Effector memory CD8-positive, alpha-beta T cell (primary cell): Measurements from ENCODE around the gene MACROD2.
"Not testable (repeated sequence)": the region's sequence is repeated elsewhere in the genome, so short reads cannot be mapped to it uniquely, and the experiment has no call there.

Experiments used
- ATAC-seq: fragments of 150-1000 bp; cut with Tn5 transposase; replicated peaks from 2 replicates; pipeline ENCODE4 v1.10.0; 2021; ENCODE audit warnings: mild to moderate bottlenecking, moderate library complexity
- DNase-seq, 3 experiments: peaks; one replicate each; pipeline ENCODE4 v3.0.0; 2021
- H3K27ac Mint-ChIP-seq, 2 donors: one replicate each; pipeline ENCODE4 v1.8.0; 2022; ENCODE audit warnings: mild to moderate bottlenecking in 2 of 2, mixed read lengths in 2 of 2, moderate library complexity in 2 of 2
- H3K27me3 Mint-ChIP-seq, 2 donors: one replicate each; pipeline ENCODE4 v1.8.0; 2022; ENCODE audit warnings: mixed read lengths in 2 of 2
- H3K36me3 Mint-ChIP-seq: one replicate; pipeline ENCODE4 v1.8.0; 2022; ENCODE audit warnings: mild to moderate bottlenecking, moderate library complexity, mixed read lengths; ENCODE audit not compliant: insufficient read depth
- H3K4me1 Mint-ChIP-seq, 2 donors: one replicate each; pipeline ENCODE4 v1.8.0; 2022; ENCODE audit warnings: low read depth in 2 of 2, mixed read lengths in 2 of 2
- H3K4me3 Mint-ChIP-seq, 2 donors: one replicate each; pipeline ENCODE4 v1.8.0; 2022; ENCODE audit warnings: mild to moderate bottlenecking in 2 of 2, mixed read lengths in 2 of 2, moderate library complexity in 2 of 2
- H3K9me3 Mint-ChIP-seq, 2 donors: one replicate each; pipeline ENCODE4 v1.8.0; 2022; ENCODE audit warnings: mixed read lengths in 2 of 2
- total RNA-seq, 9 experiments: gene quantifications; one replicate each; lab custom pipeline; 2026; lab: John Stamatoyannopoulos, UW

The MACROD2 gene
- 0 to 0.32 (median 0) reads per million in 9 experiments for total RNA-seq

DNA sequence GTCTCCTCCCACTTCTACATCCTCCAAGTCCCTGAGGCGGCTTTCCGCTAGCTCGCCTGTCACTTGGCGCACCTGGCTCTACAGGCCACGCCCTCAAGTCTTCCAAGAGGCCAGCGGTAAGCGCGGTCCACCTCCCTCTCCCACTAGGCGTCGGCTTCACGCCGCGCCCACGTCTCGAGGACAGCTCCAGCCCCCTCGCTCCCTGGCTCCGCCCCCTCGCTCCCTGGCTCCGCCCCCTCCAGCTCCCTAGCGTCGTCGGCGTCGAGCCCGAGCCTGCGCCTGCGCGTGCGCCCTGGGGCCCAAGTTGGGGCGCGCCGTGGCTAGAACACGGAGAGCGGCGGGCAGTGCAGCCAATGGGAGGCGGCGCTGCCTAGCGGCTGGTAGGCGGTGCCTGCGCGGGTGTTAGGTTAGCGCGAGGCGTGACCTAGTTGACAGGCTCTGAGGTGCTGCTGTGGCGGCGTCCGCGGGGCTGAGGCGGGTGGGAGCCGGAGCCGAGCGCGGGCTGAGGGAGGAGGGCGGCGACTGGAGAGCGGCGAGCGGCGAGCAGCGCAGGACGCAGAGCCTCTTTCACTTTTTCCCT is at the start of gene MACROD2:
MACROD2 (plus strand) TSS at position 431 of the 580 bp plus-strand sequence.
- DNase-seq: no peak
- no peaks in the 10 kb centered on the region for H3K36me3 Mint-ChIP-seq
- H3K4me1 Mint-ChIP-seq: peaks cover 0 to 2% of the 10 kb centered on the region in 2 donors
- H3K9me3 Mint-ChIP-seq: peaks cover 0 to 12% of the 10 kb centered on the region in 2 donors
- peak within 1 kb of the TSS in 1 of 2 donors; percentile 46 for H3K4me3 Mint-ChIP-seq
- H3K27me3 Mint-ChIP-seq: peaks cover 0 to 6% of the 10 kb centered on the region in 2 donors
- ATAC-seq: no peak
- no peak within 1 kb of the TSS for H3K27ac Mint-ChIP-seq

DNA sequence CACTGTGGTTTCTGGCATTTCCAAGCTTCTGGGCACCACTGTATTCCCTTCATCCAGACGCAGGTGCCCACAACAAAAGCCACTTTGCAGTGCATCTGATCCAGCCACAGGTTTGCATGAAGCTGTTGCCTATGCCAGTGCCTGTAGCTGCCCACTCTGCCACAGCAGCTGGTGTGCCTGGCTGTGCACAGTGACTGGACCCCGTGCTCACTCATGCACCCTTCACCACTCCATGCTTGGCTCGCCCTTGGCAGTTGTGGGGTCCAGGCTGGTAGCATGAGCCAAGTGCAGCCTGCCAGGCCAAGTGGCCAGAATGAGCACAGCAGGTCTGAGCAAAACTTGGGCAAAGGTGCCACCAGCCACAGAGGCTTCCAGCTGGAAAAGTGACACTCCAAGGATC is 47.6 kb upstream of the MACROD2 start:
- DNase-seq (no peak), ATAC-seq (no peak)
- Mint-ChIP-seq H3K9me3 (peaks cover 12 to 30% of the 10 kb centered on the region in 2 donors), H3K36me3 (no peaks in the 10 kb centered on the region), H3K4me1 (no peaks in the 10 kb centered on the region), H3K4me3 (no peak overlapping the region), H3K27me3 (no peaks in the 10 kb centered on the region), H3K27ac (no peak overlapping the region)

DNA sequence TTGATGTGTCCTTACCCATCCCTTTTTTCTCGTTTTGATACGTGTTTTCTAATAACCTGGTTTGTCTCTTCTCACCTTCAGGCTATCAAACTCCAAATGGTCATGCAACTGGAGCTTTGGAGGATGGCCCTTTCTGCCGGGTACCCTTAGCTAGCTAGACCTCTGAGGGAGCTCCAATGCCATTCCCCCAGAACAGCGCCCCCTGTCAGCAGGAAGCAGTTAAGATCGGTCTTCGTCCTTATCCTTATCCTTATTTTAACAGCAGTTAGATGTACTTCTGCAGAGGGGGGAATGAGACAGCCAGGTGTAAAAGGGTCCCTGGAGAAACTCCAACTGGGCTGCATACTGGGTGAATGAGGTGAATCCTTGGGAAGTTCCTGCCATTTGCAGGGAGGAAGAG is 42.1 kb upstream of the MACROD2 start:
- H3K27me3 Mint-ChIP-seq: no peaks in the 10 kb centered on the region
- H3K4me1 Mint-ChIP-seq: no peaks in the 10 kb centered on the region
- ATAC-seq (no peak), DNase-seq (no peak)
- no peak overlapping the region for H3K27ac Mint-ChIP-seq
- peaks cover 8 to 12% of the 10 kb centered on the region in 2 donors for H3K9me3 Mint-ChIP-seq
- H3K4me3 Mint-ChIP-seq: no peak overlapping the region
- H3K36me3 Mint-ChIP-seq: no peaks in the 10 kb centered on the region

DNA sequence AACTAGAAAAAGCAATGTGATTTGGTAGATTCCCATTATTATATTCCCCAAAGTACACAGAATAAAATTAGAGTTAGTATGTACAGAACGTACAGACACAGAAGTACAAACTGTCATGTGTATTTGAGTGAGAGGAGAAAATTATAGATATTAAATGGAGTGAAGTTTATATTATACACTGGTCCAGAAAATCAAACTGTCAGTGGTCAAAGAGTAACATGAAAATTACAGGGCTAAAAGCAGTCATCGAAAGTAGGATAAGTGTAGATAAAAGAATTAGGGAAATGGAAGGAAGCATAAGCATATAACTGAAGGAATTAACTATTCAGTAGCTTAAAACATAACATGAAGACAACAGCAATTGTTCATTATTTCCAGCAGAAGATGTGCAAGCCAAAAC is 35.2 kb upstream of the MACROD2 start:
- Mint-ChIP-seq H3K4me1 (no peaks in the 10 kb centered on the region), H3K36me3 (no peaks in the 10 kb centered on the region), H3K4me3 (no peak overlapping the region), H3K27me3 (no peaks in the 10 kb centered on the region), H3K9me3 (peaks cover 7 to 9% of the 10 kb centered on the region in 2 donors), H3K27ac (no peak overlapping the region)
- ATAC-seq: no peak
- DNase-seq: no peak

DNA sequence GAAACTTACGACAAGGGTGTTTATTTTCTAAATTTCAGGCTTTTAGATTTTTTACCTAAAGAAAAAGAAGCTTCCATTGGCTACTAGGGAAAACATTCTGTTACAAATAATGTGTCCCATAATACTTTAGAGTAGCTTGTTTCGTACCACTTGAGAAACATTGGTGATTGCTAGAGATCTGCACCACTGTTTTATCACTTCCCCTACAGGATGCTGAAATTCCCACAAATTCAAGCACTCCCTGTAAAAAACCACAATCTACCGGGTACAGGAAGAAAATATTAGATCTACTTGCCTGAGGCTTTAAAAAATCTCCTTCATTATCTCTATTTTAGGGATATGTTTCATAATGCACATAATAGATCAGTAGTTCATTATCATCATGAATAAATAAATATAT is 34.8 kb upstream of the MACROD2 start:
- H3K9me3 Mint-ChIP-seq: peaks cover 7 to 8% of the 10 kb centered on the region in 2 donors
- H3K4me3 Mint-ChIP-seq: no peak overlapping the region
- no peak overlapping the region for H3K27ac Mint-ChIP-seq
- no peak for DNase-seq
- no peak for ATAC-seq
- H3K36me3 Mint-ChIP-seq: no peaks in the 10 kb centered on the region
- H3K4me1 Mint-ChIP-seq: no peaks in the 10 kb centered on the region
- H3K27me3 Mint-ChIP-seq: no peaks in the 10 kb centered on the region

DNA sequence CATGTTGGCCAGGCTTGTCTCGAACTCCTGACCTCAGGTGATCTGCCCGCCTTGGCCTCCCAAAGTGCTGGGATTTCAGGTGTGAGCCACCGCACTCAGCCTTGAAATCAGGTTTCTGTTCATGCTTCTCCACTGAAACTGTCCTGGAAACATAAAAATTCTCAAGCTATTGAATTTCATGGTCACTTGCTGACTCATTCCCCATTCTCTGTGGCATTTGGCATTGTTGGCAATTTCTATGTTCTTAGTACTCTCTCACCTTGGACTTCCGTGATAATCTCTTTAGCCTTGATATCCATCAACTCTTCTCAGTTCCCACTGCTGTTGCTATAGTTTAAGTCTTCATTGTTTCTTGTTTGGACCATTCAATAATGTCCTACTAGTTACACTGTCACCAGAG is 11.1 kb upstream of the MACROD2 start:
- Mint-ChIP-seq H3K4me3 (no peak overlapping the region), H3K27ac (no peak overlapping the region), H3K4me1 (no peaks in the 10 kb centered on the region), H3K9me3 (peaks cover 5% of the 10 kb centered on the region in 2 donors), H3K27me3 (no peaks in the 10 kb centered on the region), H3K36me3 (no peaks in the 10 kb centered on the region)
- ATAC-seq (no peak), DNase-seq (no peak)

DNA sequence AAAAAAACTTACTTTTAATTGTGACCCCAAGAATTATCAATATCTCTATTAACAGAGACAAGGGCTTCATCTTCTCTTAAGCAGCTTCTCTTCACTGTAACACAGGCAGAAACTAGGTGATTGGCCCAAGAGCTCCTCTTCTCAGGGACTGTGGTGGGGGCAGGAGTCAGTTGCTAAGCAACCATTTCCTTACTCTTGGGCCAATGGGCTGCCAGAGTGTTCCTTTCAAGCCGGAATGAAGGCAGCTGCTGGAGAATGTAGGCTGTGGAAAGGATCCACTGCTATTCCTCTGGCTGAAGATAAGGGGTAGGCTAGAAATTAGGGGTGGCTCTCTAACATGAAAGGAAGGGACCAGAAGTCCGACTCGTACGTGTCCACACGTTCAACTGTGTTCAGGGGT is 4.9 kb upstream of the MACROD2 start, which contains the start of gene SEL1L2:
SEL1L2 (minus strand) TSS at position 150 of the 400 bp plus-strand sequence; CDS start at position 70, 80 bp downstream.
- DNase-seq (no peak), ATAC-seq (no peak)
- Mint-ChIP-seq H3K27ac (no peak within 1 kb of the TSS), H3K4me3 (no peak within 1 kb of the TSS), H3K9me3 (peaks cover 5 to 7% of the 10 kb centered on the region in 2 donors), H3K36me3 (no peaks in the 10 kb centered on the region), H3K27me3 (no peaks in the 10 kb centered on the region), H3K4me1 (no peaks in the 10 kb centered on the region)

DNA sequence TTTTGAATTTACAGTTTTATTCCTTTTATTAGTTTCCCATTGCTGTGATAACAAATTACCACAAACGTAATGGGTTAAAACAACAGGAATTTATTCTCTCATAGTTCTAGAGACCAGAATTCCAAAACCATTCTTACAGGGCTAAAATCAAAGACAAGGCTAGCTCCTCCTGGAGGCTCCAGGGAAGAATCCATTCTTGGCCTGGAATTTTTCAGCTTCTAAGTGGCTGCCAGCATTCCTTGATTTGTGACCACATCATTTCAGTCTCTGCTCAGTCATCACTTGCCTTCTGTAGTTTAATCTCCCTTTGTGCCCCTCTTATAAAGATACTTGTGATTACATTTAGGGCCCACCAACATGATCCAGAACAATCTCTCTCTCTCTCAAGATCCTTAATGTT is 4.0 kb upstream of the MACROD2 start:
- DNase-seq (no peak), ATAC-seq (no peak)
- no peak overlapping the region for H3K4me3 Mint-ChIP-seq
- H3K27me3 Mint-ChIP-seq: peaks cover 0 to 3% of the 10 kb centered on the region in 2 donors
- H3K9me3 Mint-ChIP-seq: peaks cover 5 to 9% of the 10 kb centered on the region in 2 donors
- no peak overlapping the region for H3K27ac Mint-ChIP-seq
- no peaks in the 10 kb centered on the region for H3K36me3 Mint-ChIP-seq
- H3K4me1 Mint-ChIP-seq: peaks cover 0 to 2% of the 10 kb centered on the region in 2 donors

DNA sequence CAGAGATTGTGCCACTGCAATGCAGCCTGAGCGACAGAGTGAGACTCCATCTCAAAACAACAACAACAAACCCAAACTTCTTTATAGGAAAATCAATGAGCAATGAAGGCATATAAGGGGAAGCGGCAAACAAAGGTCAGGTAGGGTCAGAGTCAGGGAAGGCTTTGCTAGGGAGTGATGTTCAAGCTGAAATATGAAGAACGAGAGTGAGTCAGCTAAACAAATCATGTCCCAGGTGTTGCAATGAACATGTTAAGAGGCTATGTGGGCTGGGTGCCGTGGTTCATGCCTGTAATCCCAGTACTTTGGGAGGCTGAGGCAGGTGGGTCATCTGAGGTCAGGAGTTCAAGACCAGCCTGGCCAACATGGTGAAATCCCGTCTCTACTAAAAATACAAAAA is 3.4 kb upstream of the MACROD2 start:
- not testable (repeated sequence) for H3K4me1 Mint-ChIP-seq, DNase-seq, H3K27me3 Mint-ChIP-seq, H3K27ac Mint-ChIP-seq, ATAC-seq, H3K4me3 Mint-ChIP-seq, H3K36me3 Mint-ChIP-seq
- H3K9me3 Mint-ChIP-seq: peaks cover 5 to 12% of the 10 kb centered on the region in 2 donors

DNA sequence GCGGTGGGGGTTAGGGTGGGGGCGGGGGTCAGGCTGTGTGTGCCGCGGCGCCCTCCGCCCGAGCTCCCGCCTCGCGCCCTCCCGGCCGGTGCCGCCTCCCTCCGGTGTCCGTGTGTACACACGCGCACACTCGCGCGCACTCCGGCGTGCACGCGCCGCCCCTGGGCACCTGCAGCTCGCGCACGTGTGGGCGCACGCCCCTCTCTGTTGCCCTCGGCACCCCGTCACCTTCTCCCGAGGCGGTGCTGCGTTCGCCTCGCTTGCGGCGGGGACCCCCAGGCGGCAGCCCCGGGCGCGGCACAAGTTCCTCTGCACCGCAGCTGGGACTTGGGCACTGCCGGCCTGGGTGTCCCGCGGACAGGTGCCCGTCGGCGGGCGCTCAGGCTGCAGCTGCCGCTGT is 525 bp downstream of the MACROD2 start:
- no peak overlapping the region for H3K4me3 Mint-ChIP-seq
- H3K27me3 Mint-ChIP-seq: peaks cover 0 to 6% of the 10 kb centered on the region in 2 donors
- H3K9me3 Mint-ChIP-seq: peaks cover 0 to 9% of the 10 kb centered on the region in 2 donors
- DNase-seq (no peak), ATAC-seq (no peak)
- H3K27ac Mint-ChIP-seq: no peak overlapping the region
- no peaks in the 10 kb centered on the region for H3K36me3 Mint-ChIP-seq
- H3K4me1 Mint-ChIP-seq: peaks cover 0 to 2% of the 10 kb centered on the region in 2 donors

DNA sequence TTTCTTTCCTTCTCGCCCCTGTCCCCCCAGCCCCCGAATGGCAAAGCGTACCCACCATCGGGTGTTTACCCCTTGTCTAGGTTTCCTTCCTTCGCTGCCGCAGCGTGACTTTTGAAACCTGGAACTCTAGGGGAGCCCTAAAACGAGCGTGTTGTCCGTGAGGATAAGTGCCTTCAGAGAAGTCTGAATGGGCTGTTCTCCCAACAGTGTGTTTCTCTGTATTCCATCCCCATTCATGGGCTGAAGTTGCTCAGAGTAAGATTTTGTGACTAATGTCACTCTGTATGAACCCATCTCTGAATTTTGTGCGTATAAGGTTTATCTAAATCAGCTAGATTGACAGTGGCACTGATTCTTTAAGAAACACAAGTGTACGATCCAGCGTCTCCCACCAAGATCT is 949 bp downstream of the MACROD2 start:
- DNase-seq (no peak), ATAC-seq (no peak)
- no peak overlapping the region for H3K27ac Mint-ChIP-seq
- peak overlapping the region in 1 of 2 donors; percentile 46 for H3K4me3 Mint-ChIP-seq
- H3K4me1 Mint-ChIP-seq: peaks cover 0 to 2% of the 10 kb centered on the region in 2 donors
- peaks cover 0 to 9% of the 10 kb centered on the region in 2 donors for H3K9me3 Mint-ChIP-seq
- H3K27me3 Mint-ChIP-seq: peaks cover 0 to 6% of the 10 kb centered on the region in 2 donors
- H3K36me3 Mint-ChIP-seq: no peaks in the 10 kb centered on the region

DNA sequence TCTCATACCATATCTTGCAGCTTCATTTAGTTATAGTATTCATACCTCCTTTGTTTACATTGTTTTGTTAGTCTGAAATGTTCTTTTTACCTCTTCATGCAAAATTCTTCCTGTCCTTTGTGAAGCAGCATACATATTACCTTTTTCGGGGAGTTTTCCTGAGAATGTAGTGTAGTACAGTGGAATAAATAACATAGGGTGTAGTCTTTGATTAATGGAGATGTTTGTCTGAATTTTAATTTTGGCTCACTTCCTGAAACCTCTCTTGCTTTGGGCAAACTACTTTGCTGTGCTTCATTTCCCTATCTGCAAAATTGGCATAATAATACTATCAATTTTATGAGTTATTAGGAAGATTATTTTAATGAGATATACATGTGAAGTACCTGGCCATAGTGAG is 5.6 kb downstream of the MACROD2 start:
- H3K27ac Mint-ChIP-seq: no peak overlapping the region
- peaks cover 0 to 6% of the 10 kb centered on the region in 2 donors for H3K27me3 Mint-ChIP-seq
- no peaks in the 10 kb centered on the region for H3K36me3 Mint-ChIP-seq
- peaks cover 0 to 2% of the 10 kb centered on the region in 2 donors for H3K4me1 Mint-ChIP-seq
- DNase-seq (no peak), ATAC-seq (no peak)
- H3K9me3 Mint-ChIP-seq: peaks cover 0 to 5% of the 10 kb centered on the region in 2 donors
- H3K4me3 Mint-ChIP-seq: no peak overlapping the region

DNA sequence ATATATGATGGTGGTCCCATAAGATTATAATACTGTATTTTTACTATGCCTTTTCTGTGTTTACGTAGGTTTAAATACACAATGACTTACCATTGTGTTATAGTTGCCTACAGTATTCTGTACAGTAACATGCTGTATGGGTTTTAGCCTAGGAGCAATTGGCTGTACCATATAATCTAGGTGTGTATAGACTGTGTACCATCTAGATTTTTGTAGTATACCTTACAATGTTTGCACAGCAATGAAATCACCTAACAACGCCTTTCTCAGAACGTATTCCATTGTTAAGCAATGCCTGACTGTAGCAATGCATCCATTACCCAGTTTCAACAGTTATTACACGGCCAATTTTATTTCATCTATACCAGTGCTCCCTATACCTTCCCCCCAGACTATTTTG is 10.7 kb downstream of the MACROD2 start:
- no peaks in the 10 kb centered on the region for H3K27me3 Mint-ChIP-seq
- H3K27ac Mint-ChIP-seq: no peak overlapping the region
- H3K4me1 Mint-ChIP-seq: no peaks in the 10 kb centered on the region
- no peaks in the 10 kb centered on the region for H3K36me3 Mint-ChIP-seq
- H3K9me3 Mint-ChIP-seq: peaks cover 6 to 20% of the 10 kb centered on the region in 2 donors
- no peak overlapping the region for H3K4me3 Mint-ChIP-seq
- ATAC-seq (no peak), DNase-seq (no peak)

DNA sequence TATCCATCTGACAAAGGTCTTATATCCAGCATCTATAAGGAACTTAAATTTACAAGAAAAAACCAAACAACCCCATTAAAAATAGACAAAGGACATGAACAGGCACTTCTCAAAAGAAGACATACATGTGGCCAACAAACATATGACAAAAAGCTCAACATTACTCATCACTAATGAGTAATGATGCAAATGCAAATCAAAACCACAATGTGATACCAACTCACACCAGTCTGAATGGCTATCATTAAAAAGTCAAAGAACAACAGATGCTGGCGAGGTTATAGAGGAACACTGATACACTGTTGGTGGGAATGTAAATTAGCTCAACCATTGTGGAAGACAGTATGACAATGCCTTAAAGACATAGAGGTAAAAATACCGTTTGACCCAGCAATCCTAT is 13.9 kb downstream of the MACROD2 start:
- peaks cover 8 to 20% of the 10 kb centered on the region in 2 donors for H3K9me3 Mint-ChIP-seq
- H3K36me3 Mint-ChIP-seq: no peaks in the 10 kb centered on the region
- H3K27ac Mint-ChIP-seq: no peak overlapping the region
- ATAC-seq: no peak
- no peak overlapping the region for H3K4me3 Mint-ChIP-seq
- no peaks in the 10 kb centered on the region for H3K27me3 Mint-ChIP-seq
- H3K4me1 Mint-ChIP-seq: no peaks in the 10 kb centered on the region
- DNase-seq: no peak
